ENCODE results near the gene SIM1. TPM values are rescaled to one million over a fixed set of nuclear protein-coding genes. Genes with fewer than 3 reads are reported as not detected.

The SIM1 gene
- total RNA-seq, 1 donor from 2014 or later, result 0.41 TPM

GRCh38 chr6:100344321-100344720, 120.4 kb downstream of the SIM1 start:
- H3K4me3 Mint-ChIP-seq (ENCODE audit: unreplicated experiment), result no peak overlapping the region
- no peak overlapping the region for H3K27ac Mint-ChIP-seq (ENCODE audit: unreplicated experiment)
- H3K9me3 Mint-ChIP-seq (ENCODE audit: unreplicated experiment), result no peaks in the 10 kb centered on the region
- DNase-seq (ENCODE audit: low spot score), result no peak
- TF ChIP-seq CTCF (IDR thresholded peaks at IDR 0.05; ENCODE audit: unreplicated experiment), result no peak
- peaks cover 2% of the 10 kb centered on the region for H3K27me3 Mint-ChIP-seq (ENCODE audit: unreplicated experiment)
- no peaks in the 10 kb centered on the region for H3K4me1 Mint-ChIP-seq (ENCODE audit: unreplicated experiment)
- H3K36me3 Mint-ChIP-seq (ENCODE audit: low read depth, unreplicated experiment), result no peaks in the 10 kb centered on the region

- H3K36me3 Mint-ChIP-seq (ENCODE audit: low read depth, unreplicated experiment), result no peaks in the 10 kb centered on the region
These were observed 121.2 kb downstream of the SIM1 start for GRCh38 chr6:100343316-100344077.

GRCh38 chr6:100342830-100343229, 121.9 kb downstream of the SIM1 start:
- H3K4me3 Mint-ChIP-seq (ENCODE audit: unreplicated experiment), result no peak overlapping the region

More at GRCh38 chr6:100343316-100344077, 121.2 kb downstream of the SIM1 start:
- Mint-ChIP-seq H3K4me3 (ENCODE audit: unreplicated experiment) (no peak overlapping the region), H3K27ac (ENCODE audit: unreplicated experiment) (no peak overlapping the region), H3K27me3 (ENCODE audit: unreplicated experiment) (peaks cover 2% of the 10 kb centered on the region), H3K4me1 (ENCODE audit: unreplicated experiment) (no peaks in the 10 kb centered on the region), H3K9me3 (ENCODE audit: unreplicated experiment) (no peaks in the 10 kb centered on the region)
- no peak for TF ChIP-seq CTCF (IDR thresholded peaks at IDR 0.05; ENCODE audit: unreplicated experiment)
- DNase-seq (ENCODE audit: low spot score), result no peak

GRCh38 chr6:100339574-100340255, 125.0 kb downstream of the SIM1 start:
- Mint-ChIP-seq H3K4me1 (ENCODE audit: unreplicated experiment) (peaks cover 2% of the 10 kb centered on the region), H3K4me3 (ENCODE audit: unreplicated experiment) (no peak overlapping the region), H3K9me3 (ENCODE audit: unreplicated experiment) (no peaks in the 10 kb centered on the region), H3K36me3 (ENCODE audit: low read depth, unreplicated experiment) (no peaks in the 10 kb centered on the region), H3K27me3 (ENCODE audit: unreplicated experiment) (no peaks in the 10 kb centered on the region), H3K27ac (ENCODE audit: unreplicated experiment) (no peak overlapping the region)
- no peak for DNase-seq (ENCODE audit: low spot score)
- TF ChIP-seq CTCF (IDR thresholded peaks at IDR 0.05; ENCODE audit: unreplicated experiment), result no peak

More at GRCh38 chr6:100342830-100343229, 121.9 kb downstream of the SIM1 start:
- DNase-seq (ENCODE audit: low spot score), result no peak
- no peak overlapping the region for H3K27ac Mint-ChIP-seq (ENCODE audit: unreplicated experiment)
- H3K36me3 Mint-ChIP-seq (ENCODE audit: low read depth, unreplicated experiment), result no peaks in the 10 kb centered on the region
- H3K27me3 Mint-ChIP-seq (ENCODE audit: unreplicated experiment), result peaks cover 2% of the 10 kb centered on the region
- H3K4me1 Mint-ChIP-seq (ENCODE audit: unreplicated experiment), result no peaks in the 10 kb centered on the region
- H3K9me3 Mint-ChIP-seq (ENCODE audit: unreplicated experiment), result no peaks in the 10 kb centered on the region
- TF ChIP-seq CTCF (IDR thresholded peaks at IDR 0.05; ENCODE audit: unreplicated experiment), result no peak

- Mint-ChIP-seq H3K9me3 (ENCODE audit: unreplicated experiment) (no peaks in the 10 kb centered on the region), H3K27ac (ENCODE audit: unreplicated experiment) (no peak overlapping the region), H3K27me3 (ENCODE audit: unreplicated experiment) (no peaks in the 10 kb centered on the region), H3K36me3 (ENCODE audit: low read depth, unreplicated experiment) (no peaks in the 10 kb centered on the region), H3K4me1 (ENCODE audit: unreplicated experiment) (peaks cover 2% of the 10 kb centered on the region), H3K4me3 (ENCODE audit: unreplicated experiment) (no peak overlapping the region)
- DNase-seq (ENCODE audit: low spot score), result no peak
- no peak for TF ChIP-seq CTCF (IDR thresholded peaks at IDR 0.05; ENCODE audit: unreplicated experiment)
These were observed 126.6 kb downstream of the SIM1 start for GRCh38 chr6:100338090-100338489.

Measured in endothelial cell (in vitro differentiated cells).